8988T (cell line): ENCODE measurements around the gene PRKD1.

Experiments
- DNase-seq: peaks from one replicate; pipeline ENCODE4 v3.0.0; 2011

Gene PRKD1

GRCh38 chr14:29927376-29928116 is at the start of gene PRKD1:
PRKD1 (minus strand) TSS chr14:29927847.
- DNase-seq: no peak

GRCh38 chr14:29971101-29971500 is 43.5 kb upstream of the PRKD1 start:
- DNase-seq: no peak

GRCh38 chr14:29955087-29955486 is 27.4 kb upstream of the PRKD1 start:
- DNase-seq: no peak

GRCh38 chr14:29953501-29953900 is 25.9 kb upstream of the PRKD1 start:
- no peak for DNase-seq

GRCh38 chr14:29944091-29944490 is 16.4 kb upstream of the PRKD1 start:
- no peak for DNase-seq

- no peak for DNase-seq
Observed at GRCh38 chr14:29941401-29941800, 13.8 kb upstream of the PRKD1 start.

GRCh38 chr14:29940482-29940881 is 12.8 kb upstream of the PRKD1 start:
- no peak for DNase-seq

- DNase-seq: no peak
Observed at GRCh38 chr14:29937116-29937515, 9.5 kb upstream of the PRKD1 start.

- DNase-seq: no peak
Observed at GRCh38 chr14:29930283-29930682, 2.6 kb upstream of the PRKD1 start.

GRCh38 chr14:29928117-29928640 is 532 bp upstream of the PRKD1 start:
- no peak for DNase-seq

GRCh38 chr14:29926701-29927375 is 809 bp downstream of the PRKD1 start:
- DNase-seq: no peak

- DNase-seq: no peak
Observed at GRCh38 chr14:29926228-29926627, 1.4 kb downstream of the PRKD1 start.

GRCh38 chr14:29925736-29926135 is 1.9 kb downstream of the PRKD1 start:
- no peak for DNase-seq

- DNase-seq: no peak
Observed at GRCh38 chr14:29925101-29925722, 2.4 kb downstream of the PRKD1 start.

- no peak for DNase-seq
Observed at GRCh38 chr14:29919845-29920244, 7.8 kb downstream of the PRKD1 start.

- no peak for DNase-seq
Observed at GRCh38 chr14:29918981-29919380, 8.7 kb downstream of the PRKD1 start.

- DNase-seq: no peak
Observed at GRCh38 chr14:29913566-29913965, 14.1 kb downstream of the PRKD1 start.

- no peak for DNase-seq
Observed at GRCh38 chr14:29911810-29912209, 15.8 kb downstream of the PRKD1 start.

- no peak for DNase-seq
Observed at GRCh38 chr14:29908652-29909577, 18.7 kb downstream of the PRKD1 start.

- no peak for DNase-seq
Observed at GRCh38 chr14:29906256-29906870, 21.3 kb downstream of the PRKD1 start.

- DNase-seq: no peak
Observed at GRCh38 chr14:29905543-29905942, 22.1 kb downstream of the PRKD1 start.

GRCh38 chr14:29900609-29901350 is 26.9 kb downstream of the PRKD1 start:
- no peak for DNase-seq
